ENCODE data around the gene B4GALT1.

The B4GALT1 gene

DNA sequence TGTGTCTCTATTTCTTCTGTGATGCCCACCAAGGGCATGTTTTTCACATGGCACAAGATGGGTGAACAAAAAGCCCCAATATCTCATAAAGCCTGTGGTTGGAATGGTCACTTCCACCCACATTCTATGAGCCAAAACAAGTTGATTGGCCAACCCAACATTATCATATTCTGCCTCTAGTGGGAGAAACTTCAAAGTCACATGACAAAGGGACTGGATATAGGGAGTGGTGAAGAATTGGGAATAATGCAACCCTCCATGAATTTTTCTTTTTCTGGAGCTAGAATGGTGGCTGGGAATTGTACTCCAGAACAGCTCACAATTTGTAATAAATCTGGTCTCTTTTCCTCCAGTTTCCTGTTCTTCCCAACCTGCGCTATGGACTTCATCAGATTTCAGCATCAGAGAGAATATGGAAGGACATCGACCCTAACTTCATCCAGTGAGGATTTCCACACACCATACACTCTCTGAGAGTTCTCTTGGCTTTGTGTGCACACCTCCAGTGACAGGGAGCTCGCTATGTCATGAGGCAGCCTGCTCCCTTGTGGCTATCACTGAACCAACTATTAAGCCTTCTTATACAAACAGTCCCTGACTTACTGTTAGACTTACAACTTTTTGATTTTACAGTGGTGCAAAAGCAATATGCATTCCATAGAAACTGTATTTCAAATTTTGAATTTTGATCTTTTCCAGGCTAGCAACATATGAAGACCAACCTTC, 12.0 kb upstream of the B4GALT1 start:
- Histone ChIP-seq H3K9me3 (ENCODE audit: control insufficient read depth, low read length) (no peaks in the 10 kb centered on the region), H3K9ac (ENCODE audit: low read length) (no peak overlapping the region), H3K36me3 (ENCODE audit: control insufficient read depth, insufficient read depth, low read length) (no peaks in the 10 kb centered on the region), H3K4me3 (ENCODE audit: low read length) (no peak overlapping the region), H3K4me1 (ENCODE audit: control insufficient read depth, insufficient read depth, low read length) (peaks cover 8% of the 10 kb centered on the region), H3K27me3 (ENCODE audit: control insufficient read depth, insufficient read depth, low read length) (no peaks in the 10 kb centered on the region)

DNA sequence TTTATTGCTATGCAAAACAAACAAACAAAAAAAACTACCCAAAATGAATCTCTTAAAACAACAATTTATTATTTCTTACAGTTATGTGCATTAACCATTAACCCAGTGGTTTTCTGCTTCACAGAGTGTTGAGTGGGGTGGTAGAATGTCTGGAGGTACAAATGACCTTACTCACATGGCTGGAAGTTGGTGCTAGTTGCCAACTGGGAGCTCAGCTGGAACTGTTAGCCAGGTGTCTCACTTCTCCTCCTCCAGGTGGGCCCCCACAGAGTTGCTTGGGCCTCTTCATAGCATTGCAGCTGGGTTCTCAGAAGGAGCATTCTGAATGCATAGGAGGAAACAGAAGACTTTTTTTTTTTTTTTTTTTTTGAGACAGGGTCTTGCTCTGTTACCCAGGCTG, 10.5 kb upstream of the B4GALT1 start:
- H3K9ac ChIP-seq (ENCODE audit: low read length) = no peak overlapping the region
- no peaks in the 10 kb centered on the region for H3K27me3 ChIP-seq (ENCODE audit: control insufficient read depth, insufficient read depth, low read length)
- H3K9me3 ChIP-seq (ENCODE audit: control insufficient read depth, low read length) = no peaks in the 10 kb centered on the region
- H3K4me1 ChIP-seq (ENCODE audit: control insufficient read depth, insufficient read depth, low read length) = peaks cover 14% of the 10 kb centered on the region
- H3K4me3 ChIP-seq (ENCODE audit: low read length) = no peak overlapping the region
- H3K36me3 ChIP-seq (ENCODE audit: control insufficient read depth, insufficient read depth, low read length) = no peaks in the 10 kb centered on the region

DNA sequence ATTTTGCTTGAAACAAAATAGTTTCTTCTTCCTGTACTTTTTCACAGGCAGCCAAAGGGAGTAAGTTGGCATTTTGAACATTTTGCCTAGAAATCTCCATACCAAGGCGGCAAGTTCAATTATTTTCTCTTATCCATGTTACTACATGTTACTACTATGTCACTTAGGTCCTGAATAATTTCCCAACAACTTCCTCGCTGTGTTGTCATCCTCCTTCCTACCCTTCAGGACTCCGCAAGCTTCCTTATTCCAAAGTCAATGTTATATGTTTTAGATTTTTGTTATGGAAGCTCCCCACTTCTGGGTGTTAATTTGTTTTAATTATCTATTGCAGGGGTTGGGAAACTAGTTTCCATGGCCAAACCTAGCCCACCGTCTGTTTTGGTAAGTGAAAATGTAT, 9.9 kb upstream of the B4GALT1 start:
- no peak overlapping the region for H3K9ac ChIP-seq (ENCODE audit: low read length)
- H3K4me3 ChIP-seq (ENCODE audit: low read length) = no peak overlapping the region
- no peaks in the 10 kb centered on the region for H3K27me3 ChIP-seq (ENCODE audit: control insufficient read depth, insufficient read depth, low read length)
- H3K36me3 ChIP-seq (ENCODE audit: control insufficient read depth, insufficient read depth, low read length) = no peaks in the 10 kb centered on the region
- no peaks in the 10 kb centered on the region for H3K9me3 ChIP-seq (ENCODE audit: control insufficient read depth, low read length)
- H3K4me1 ChIP-seq (ENCODE audit: control insufficient read depth, insufficient read depth, low read length) = peaks cover 20% of the 10 kb centered on the region

DNA sequence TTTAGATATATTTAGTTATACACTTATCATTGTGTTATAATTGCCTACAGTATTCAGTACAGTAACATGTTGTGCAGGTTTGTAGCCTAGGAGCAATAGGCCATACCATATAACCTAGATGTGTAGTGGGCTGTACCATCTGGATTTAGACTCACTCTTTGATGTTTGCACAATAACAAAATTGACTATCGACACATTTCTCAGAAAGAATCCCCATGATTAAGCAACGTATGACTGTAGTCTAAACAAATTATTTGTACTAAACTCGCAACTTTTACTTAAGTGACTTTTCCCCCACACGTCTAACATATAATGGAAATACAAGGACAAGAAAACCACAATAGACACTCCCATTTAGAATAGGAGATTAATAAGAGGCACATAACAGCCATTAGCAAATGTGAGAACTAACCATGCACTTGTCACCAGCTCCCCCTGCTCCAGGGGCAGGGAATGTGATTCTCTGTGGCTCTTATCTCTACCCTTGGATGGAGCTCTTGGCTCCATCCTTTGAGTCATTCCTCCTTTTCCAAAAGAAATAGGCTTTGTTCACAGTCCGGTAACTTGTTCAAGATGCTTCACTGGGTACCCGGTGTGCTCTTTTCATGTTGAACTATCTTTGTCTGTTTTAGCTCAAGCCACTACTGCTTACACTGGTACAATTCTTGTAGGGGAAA, 8.7 kb upstream of the B4GALT1 start:
- H3K36me3 ChIP-seq (ENCODE audit: control insufficient read depth, insufficient read depth, low read length) = no peaks in the 10 kb centered on the region
- no peak overlapping the region for H3K9ac ChIP-seq (ENCODE audit: low read length)
- no peaks in the 10 kb centered on the region for H3K27me3 ChIP-seq (ENCODE audit: control insufficient read depth, insufficient read depth, low read length)
- H3K4me3 ChIP-seq (ENCODE audit: low read length) = no peak overlapping the region
- H3K9me3 ChIP-seq (ENCODE audit: control insufficient read depth, low read length) = no peaks in the 10 kb centered on the region
- peaks cover 24% of the 10 kb centered on the region for H3K4me1 ChIP-seq (ENCODE audit: control insufficient read depth, insufficient read depth, low read length)

DNA sequence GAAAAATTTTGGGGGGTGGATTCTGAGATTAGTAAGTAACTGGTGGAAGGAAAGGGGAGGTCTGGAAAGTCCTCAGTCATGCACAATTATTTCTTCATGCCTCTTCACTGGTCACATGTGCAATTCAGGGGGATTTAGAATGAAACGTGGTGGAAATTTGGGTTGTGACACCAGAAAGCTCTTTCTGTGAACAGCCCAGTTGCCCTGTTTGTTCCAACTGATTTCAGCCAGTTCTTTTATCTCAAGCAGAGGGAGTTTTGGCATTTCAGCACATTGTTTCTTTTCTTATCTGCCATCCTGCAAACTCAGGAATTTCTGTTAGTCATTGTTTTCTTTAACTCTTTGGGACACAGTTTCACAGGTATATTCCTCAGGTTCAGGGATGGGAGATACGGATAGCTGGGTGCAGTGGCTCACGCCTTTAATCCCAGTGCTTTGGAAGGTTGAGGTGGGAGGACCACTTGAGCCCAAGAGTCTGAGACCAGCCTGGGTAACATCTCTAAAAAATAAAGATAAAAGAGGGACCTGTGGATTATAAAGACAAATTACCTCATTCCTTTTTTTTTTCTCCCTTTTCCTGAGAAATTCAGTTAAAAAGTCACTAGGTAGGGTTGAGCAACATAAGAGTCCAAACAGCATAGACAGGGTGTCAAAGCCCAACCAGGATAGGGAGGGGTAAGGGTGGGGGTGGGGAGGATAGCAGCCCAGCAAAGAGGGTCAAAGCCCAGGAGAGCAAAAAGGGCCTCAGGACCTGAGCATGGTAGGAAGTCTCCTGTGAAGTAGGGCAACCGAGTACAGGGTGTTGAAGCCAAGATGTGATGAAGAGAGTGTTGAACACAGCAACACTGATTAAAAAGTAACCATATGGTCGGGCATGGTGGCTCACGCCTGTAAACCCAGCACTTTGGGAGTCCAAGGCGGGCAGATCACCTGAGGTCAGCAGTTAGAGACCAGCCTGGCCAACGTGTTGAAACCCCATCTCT, 5.4 kb upstream of the B4GALT1 start:
- Histone ChIP-seq H3K4me3 (ENCODE audit: low read length) (no peak overlapping the region), H3K9ac (ENCODE audit: low read length) (peak overlapping the region; percentile 64), H3K27me3 (ENCODE audit: control insufficient read depth, insufficient read depth, low read length) (no peaks in the 10 kb centered on the region), H3K36me3 (ENCODE audit: control insufficient read depth, insufficient read depth, low read length) (no peaks in the 10 kb centered on the region), H3K9me3 (ENCODE audit: control insufficient read depth, low read length) (no peaks in the 10 kb centered on the region), H3K4me1 (ENCODE audit: control insufficient read depth, insufficient read depth, low read length) (peaks cover 36% of the 10 kb centered on the region)

DNA sequence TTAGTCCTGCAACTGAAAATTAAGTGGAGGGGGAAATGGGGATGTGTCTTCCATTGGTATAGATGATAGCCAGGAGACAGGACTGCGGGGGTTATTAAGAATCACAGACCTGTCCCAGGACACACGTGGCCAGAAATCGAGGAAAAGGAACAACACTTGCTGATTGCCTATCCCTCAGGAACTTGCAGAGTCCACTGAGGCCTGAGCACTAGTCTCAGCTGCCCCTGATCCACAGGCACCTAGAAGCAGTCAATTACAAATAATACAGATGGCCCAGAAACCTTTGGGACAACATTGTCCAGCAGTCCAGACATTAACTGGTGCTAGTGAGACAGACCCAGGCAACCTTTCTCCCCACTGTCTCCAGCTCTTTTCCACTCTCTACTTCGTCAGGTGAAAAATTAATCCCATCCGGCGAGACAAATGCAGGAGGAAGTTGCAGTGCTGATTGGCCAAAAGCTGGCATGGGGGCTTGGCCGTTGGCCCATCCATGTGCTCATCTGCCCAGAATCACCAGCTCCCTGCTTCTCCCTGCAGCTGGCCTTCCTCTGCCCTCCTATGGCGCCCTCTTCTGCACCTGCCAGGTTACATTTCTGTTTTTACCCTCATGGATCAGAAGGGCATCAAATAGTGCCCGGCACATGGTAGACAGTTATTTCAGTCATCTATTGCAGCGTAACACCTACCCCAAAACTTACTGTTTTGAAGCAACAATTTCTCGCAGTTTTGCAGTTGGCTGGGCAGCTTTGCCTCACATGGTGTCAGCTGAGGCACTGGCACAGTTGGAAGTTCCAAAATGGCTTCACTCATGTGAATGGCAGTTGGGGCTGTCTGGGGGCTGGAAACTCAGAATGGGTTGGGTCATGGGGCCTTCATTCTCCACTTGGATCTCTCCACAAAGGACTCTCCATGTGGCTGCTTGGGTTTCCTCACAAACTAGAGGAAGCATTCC, 3.6 kb upstream of the B4GALT1 start:
- Histone ChIP-seq H3K27me3 (ENCODE audit: control insufficient read depth, insufficient read depth, low read length) (no peaks in the 10 kb centered on the region), H3K4me1 (ENCODE audit: control insufficient read depth, insufficient read depth, low read length) (peaks cover 36% of the 10 kb centered on the region), H3K9me3 (ENCODE audit: control insufficient read depth, low read length) (no peaks in the 10 kb centered on the region), H3K9ac (ENCODE audit: low read length) (no peak overlapping the region), H3K4me3 (ENCODE audit: low read length) (no peak overlapping the region), H3K36me3 (ENCODE audit: control insufficient read depth, insufficient read depth, low read length) (no peaks in the 10 kb centered on the region)

DNA sequence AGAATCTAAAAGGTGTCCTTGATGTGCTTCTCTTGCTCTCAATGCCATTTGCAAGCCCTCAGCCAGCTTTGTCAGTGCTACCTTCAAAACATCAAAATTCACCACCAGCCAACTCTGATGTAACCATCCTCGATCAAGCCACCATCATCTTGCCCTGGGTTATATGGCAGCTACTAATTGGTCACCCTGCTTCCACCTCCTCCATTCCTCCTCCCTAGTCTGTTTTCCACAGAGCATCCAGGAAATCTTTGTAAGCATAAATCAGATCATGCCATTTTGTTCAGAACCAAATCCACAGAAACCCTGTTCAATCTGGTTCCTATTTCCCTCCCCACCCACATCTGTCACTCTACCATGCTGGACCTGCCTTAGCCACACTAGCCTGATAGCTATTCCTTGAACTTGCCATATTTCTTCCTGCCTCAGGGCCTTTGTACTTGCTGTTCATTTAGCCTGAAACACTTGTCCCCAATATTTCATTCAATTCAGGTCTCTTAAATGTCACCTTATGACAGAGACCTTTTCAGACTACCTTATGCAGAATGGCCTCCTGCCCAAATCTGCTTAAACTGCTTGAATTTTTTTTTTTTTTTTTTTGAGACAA, 1.9 kb upstream of the B4GALT1 start:
- H3K27me3 ChIP-seq (ENCODE audit: control insufficient read depth, insufficient read depth, low read length) = no peaks in the 10 kb centered on the region
- H3K4me3 ChIP-seq (ENCODE audit: low read length) = no peak overlapping the region
- no peaks in the 10 kb centered on the region for H3K36me3 ChIP-seq (ENCODE audit: control insufficient read depth, insufficient read depth, low read length)
- no peaks in the 10 kb centered on the region for H3K9me3 ChIP-seq (ENCODE audit: control insufficient read depth, low read length)
- H3K4me1 ChIP-seq (ENCODE audit: control insufficient read depth, insufficient read depth, low read length) = peaks cover 42% of the 10 kb centered on the region
- H3K9ac ChIP-seq (ENCODE audit: low read length) = no peak overlapping the region

DNA sequence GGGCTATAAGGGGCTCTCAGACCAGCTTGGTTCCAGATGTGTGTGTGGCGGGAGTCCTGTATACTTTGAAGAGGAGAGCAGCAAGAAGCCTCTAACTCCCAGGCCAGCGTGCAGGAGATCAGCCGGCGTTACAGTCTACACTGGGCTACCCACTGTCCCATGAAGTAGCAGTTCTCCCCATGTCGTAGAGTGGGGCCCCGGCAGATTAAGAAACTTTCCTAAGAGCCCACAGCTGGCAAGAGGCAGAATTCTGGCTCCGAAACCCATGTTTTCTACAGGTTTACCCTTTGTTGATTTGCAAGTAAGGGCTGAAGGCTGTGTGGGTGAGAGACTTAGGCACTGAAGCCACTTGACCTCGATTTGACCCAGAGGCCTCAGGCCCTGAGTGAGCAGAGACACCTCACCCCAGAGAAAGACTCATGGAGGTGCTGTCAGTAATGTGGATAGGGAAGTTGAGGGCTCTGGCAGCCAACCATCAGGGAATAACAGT, 881 bp upstream of the B4GALT1 start:
- Histone ChIP-seq H3K4me3 (ENCODE audit: low read length) (no peak overlapping the region), H3K9me3 (ENCODE audit: control insufficient read depth, low read length) (no peaks in the 10 kb centered on the region), H3K36me3 (ENCODE audit: control insufficient read depth, insufficient read depth, low read length) (no peaks in the 10 kb centered on the region), H3K27me3 (ENCODE audit: control insufficient read depth, insufficient read depth, low read length) (no peaks in the 10 kb centered on the region), H3K4me1 (ENCODE audit: control insufficient read depth, insufficient read depth, low read length) (peaks cover 50% of the 10 kb centered on the region), H3K9ac (ENCODE audit: low read length) (peak overlapping the region; percentile 79)

DNA sequence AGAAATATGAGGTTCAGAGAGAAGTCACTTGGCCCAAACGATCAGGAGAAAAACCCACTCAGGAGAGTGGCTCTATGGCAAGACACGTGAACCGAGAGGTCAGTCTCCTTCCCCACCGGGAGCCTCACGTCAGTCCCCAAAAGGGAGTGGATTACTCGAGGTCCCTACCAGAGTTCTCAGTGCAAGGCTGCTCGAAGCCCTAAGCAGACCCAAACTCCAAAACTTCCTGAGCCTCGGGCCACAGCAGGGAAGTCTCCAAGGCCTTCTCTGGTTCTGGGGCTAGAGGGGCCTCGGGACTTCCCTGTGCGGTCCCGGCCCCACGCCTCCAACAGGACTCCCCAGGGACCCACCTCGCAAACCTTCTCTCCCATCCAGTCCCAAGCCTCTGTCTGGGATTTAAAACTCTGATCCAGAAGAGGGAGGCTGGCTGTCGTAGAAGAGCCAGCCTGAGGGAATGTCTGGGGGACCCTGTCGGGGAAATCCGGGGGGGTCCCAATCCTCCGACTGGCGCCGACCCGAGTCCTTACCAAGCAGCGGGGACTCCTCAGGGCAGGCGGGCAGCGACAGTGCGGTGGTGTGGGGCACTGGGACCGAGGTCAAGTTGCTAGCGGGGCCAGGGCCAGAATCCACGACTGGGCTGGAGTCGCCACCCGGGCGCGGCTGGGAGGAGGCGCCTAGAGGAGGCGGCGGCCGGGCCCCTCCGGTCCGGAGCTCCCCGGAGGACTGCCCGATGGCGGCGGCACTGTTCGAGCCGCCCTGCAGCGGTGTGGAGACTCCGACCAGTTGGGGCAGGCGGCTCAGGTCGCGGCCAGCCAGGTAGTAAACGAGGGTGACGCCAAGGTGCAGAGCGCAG, 679 bp downstream of the B4GALT1 start:
- Histone ChIP-seq H3K9me3 (ENCODE audit: control insufficient read depth, low read length) (no peaks in the 10 kb centered on the region), H3K36me3 (ENCODE audit: control insufficient read depth, insufficient read depth, low read length) (no peaks in the 10 kb centered on the region), H3K9ac (ENCODE audit: low read length) (peak overlapping the region; percentile 98), H3K27me3 (ENCODE audit: control insufficient read depth, insufficient read depth, low read length) (no peaks in the 10 kb centered on the region), H3K4me1 (ENCODE audit: control insufficient read depth, insufficient read depth, low read length) (peaks cover 48% of the 10 kb centered on the region), H3K4me3 (ENCODE audit: low read length) (peak overlapping the region; percentile 64)
